Peyer's patch (tissue), 4 donors: ENCODE measurements around the gene TTC9B. TPM values are rescaled to one million over a fixed set of nuclear protein-coding genes. Genes with fewer than 3 reads are reported as not detected.

Experiments
- DNase-seq, 3 donors: peaks; one replicate each; pipeline ENCODE4 v3.0.0-alpha.2; 2017 to 2019
- H3K27ac ChIP-seq, 4 donors: fragments of 200-600 bp; sonication (generic); one replicate each; pipeline ENCODE4 v1.5.1; 2016 to 2019
- H3K27me3 ChIP-seq, 2 donors: fragments of 200-600 bp; sonication (generic); one replicate each; pipeline ENCODE4 v1.5.1; 2019
- H3K36me3 ChIP-seq, 3 donors: fragments of 200-600 bp; sonication (generic); one replicate each; pipeline ENCODE4 v1.5.1; 2016 to 2019
- H3K4me1 ChIP-seq, 4 donors: fragments of 200-600 bp; sonication (generic); one replicate each; pipeline ENCODE4 v1.5.1; 2016 to 2019
- H3K4me3 ChIP-seq, 4 donors: fragments of 200-600 bp; sonication (generic); 1 replicate in 3 of 4; 2 replicates in 1 of 4; pipeline ENCODE4 v1.5.1; 2016 to 2019; ENCODE audit warnings: mild to moderate bottlenecking in 1 of 4
- H3K9me3 ChIP-seq, 4 donors: fragments of 200-600 bp; sonication (generic); one replicate each; pipeline ENCODE4 v1.5.1; 2016 to 2019; ENCODE audit warnings: mild to moderate bottlenecking in 1 of 4
- POLR2A ChIP-seq, 2 donors: fragments of 450-650 bp; IDR thresholded peaks; one replicate each; pipeline ENCODE4 v1.5.1; 2017; ENCODE audit warnings: antibody characterized with exemption in 2 of 2, mild to moderate bottlenecking in 2 of 2, moderate library complexity in 2 of 2
- total RNA-seq, 4 donors: library from RNA; depleted of rRNA; stranded (reverse); fragments of >200 nt; gene quantifications; one replicate each; pipeline ENCODE4 v1.1.0, GENCODE V29; 2016
- TF ChIP-seq, protein P1 (sequence below), 6 experiments: fragments of 450-650 bp in 4 of 6; fragments of 200-600 bp in 2 of 6; sonication (generic) in 1 of 6; IDR thresholded peaks; one replicate each; pipeline ENCODE4 v1.5.1; 2017 to 2019; ENCODE audit warnings: antibody characterized with exemption in 6 of 6, mild to moderate bottlenecking in 3 of 6, moderate library complexity in 1 of 6

TTC9B gene
- total RNA-seq, 4 donors from 2014 or later = not detected

DNA sequence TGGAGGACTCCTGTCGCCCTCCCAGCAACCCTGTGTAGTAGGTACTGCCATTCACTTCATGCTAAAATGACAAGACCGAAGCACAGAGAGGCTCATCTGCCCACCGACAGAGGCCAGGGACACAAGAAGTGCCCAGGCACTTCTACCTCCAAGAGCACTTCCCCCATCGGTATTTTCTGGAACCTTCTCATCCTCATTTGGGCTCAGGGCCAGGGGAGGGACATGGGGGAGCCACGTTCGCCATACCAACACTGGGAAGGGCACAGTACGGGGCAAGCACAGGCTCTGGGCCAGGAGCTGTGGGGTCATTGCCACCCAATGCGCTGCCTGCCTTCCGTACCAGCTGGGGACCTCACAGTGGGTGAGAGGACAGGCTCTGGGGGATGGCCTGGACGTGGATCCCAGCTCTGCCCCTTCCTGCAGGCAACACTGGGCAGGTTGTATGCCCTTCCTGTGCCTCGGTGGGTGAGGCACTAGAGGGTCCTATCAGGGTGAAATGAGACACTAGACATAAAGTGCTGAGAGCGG is 29.6 kb upstream of the TTC9B start:
- Histone ChIP-seq H3K4me3 (no peak overlapping the region), H3K36me3 (peaks cover 0 to 22% (median 0%) of the 10 kb centered on the region in 3 donors), H3K27me3 (no peaks in the 10 kb centered on the region), H3K9me3 (no peaks in the 10 kb centered on the region), H3K4me1 (no peaks in the 10 kb centered on the region), H3K27ac (no peak overlapping the region)
- no peak for DNase-seq
- TF ChIP-seq, protein P1, sequence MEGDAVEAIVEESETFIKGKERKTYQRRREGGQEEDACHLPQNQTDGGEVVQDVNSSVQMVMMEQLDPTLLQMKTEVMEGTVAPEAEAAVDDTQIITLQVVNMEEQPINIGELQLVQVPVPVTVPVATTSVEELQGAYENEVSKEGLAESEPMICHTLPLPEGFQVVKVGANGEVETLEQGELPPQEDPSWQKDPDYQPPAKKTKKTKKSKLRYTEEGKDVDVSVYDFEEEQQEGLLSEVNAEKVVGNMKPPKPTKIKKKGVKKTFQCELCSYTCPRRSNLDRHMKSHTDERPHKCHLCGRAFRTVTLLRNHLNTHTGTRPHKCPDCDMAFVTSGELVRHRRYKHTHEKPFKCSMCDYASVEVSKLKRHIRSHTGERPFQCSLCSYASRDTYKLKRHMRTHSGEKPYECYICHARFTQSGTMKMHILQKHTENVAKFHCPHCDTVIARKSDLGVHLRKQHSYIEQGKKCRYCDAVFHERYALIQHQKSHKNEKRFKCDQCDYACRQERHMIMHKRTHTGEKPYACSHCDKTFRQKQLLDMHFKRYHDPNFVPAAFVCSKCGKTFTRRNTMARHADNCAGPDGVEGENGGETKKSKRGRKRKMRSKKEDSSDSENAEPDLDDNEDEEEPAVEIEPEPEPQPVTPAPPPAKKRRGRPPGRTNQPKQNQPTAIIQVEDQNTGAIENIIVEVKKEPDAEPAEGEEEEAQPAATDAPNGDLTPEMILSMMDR (IDR thresholded peaks at IDR 0.05) = no peak
- TF ChIP-seq POLR2A (IDR thresholded peaks at IDR 0.05) = no peak

DNA sequence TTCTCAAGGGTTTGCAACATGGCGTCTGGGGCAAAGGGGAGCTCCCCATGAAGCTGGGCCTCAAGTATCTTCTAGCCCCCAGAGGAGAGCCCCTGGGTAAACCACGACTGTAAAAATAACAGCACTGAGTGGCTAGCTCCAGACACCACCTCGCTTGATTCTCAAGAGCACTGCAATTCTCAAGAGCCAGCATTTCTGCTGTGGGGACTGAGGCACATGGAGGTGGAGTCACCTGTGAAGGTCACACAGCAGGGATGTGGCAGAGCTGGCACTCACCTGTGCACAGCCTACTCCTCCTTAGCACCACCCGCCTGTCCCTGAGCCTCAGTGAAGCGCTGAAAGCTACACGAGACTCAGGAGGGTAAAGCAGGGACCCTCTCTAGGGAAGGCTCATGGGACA is 29.0 kb upstream of the TTC9B start:
- DNase-seq = no peak
- Histone ChIP-seq H3K4me3 (no peak overlapping the region), H3K27me3 (no peaks in the 10 kb centered on the region), H3K27ac (no peak overlapping the region), H3K4me1 (no peaks in the 10 kb centered on the region), H3K36me3 (peaks cover 0 to 22% (median 0%) of the 10 kb centered on the region in 3 donors), H3K9me3 (no peaks in the 10 kb centered on the region)
- TF ChIP-seq POLR2A (IDR thresholded peaks at IDR 0.05) = no peak
- TF ChIP-seq, protein P1 (IDR thresholded peaks at IDR 0.05) = no peak

DNA sequence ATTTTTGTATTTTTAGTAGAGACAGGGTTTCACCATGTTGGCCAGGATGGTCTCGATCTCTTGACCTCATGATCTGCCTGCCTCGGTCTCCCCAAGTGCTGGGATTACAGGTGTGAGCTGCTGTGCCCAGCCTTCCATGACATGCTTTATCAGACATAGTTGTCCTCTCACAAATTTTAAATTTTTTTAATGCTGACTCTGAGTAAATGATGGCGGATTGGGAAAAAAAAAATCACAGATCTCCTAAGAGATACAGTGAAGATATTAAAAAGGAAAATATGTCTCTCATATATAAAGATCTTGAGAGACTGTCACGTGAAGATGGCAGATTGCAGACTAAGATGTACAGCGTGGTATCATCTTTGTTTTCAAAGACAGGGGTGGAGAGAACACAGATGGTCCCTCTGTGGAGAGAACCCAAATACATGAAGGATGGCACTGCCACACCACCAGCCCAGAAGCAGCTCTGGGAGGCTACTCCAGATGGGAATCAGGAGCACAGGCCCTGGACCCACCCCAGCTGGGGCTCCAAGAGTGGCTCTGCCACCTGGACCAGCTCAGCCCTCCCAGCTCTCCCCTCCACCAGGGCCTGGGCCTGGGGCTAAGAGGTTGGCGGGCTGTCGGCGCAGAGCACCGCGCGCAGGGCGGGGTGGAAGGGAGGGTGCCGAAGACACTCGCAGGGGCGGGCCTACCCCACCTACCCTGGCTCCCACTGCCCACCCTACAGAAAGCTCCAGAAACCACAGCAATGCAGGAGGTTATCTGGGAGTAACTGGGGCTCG is 28.3 kb upstream of the TTC9B start:
- Histone ChIP-seq H3K36me3 (peaks cover 0 to 26% (median 0%) of the 10 kb centered on the region in 3 donors), H3K4me1 (no peaks in the 10 kb centered on the region), H3K9me3 (no peaks in the 10 kb centered on the region), H3K27me3 (no peaks in the 10 kb centered on the region), H3K4me3 (no peak overlapping the region), H3K27ac (no peak overlapping the region)
- TF ChIP-seq POLR2A (IDR thresholded peaks at IDR 0.05) = no peak
- TF ChIP-seq, protein P1 (IDR thresholded peaks at IDR 0.05) = no peak
- DNase-seq = no peak

DNA sequence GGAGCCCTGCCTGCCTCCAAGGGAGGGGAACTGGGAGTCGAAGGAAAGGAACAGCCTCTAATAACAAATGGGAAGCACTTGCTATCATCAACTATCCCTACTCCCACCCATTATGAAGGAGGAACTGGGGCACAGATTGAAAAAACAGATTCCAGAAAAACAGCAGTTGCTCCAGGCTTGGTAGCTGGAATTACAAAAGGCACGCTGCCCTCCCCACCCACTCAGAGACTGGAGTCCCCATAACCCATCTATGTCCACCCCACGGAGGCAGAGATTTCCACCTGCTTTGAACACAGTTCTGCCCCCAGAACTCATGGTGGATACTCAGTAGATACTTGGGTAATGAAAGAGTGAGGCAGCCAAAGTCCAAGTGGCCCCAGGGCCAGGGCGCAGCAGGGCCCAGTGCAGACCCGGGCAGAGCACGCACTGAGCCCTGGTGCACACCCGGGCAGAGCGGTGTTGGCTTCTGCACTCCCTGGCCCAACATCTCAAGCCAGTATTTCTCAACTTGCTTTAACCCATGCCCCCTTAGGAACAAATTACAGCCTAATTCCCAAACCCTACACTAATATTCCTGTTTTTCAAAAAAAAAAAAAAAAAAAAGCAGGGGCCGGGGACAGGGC is 27.4 kb upstream of the TTC9B start:
- H3K27me3 ChIP-seq = no peaks in the 10 kb centered on the region
- no peak overlapping the region for H3K27ac ChIP-seq
- H3K4me3 ChIP-seq = no peak overlapping the region
- no peaks in the 10 kb centered on the region for H3K9me3 ChIP-seq
- no peak for TF ChIP-seq POLR2A (IDR thresholded peaks at IDR 0.05)
- TF ChIP-seq, protein P1 (IDR thresholded peaks at IDR 0.05) = no peak
- no peaks in the 10 kb centered on the region for H3K4me1 ChIP-seq
- no peak for DNase-seq
- H3K36me3 ChIP-seq = peaks cover 0 to 31% (median 0%) of the 10 kb centered on the region in 3 donors

DNA sequence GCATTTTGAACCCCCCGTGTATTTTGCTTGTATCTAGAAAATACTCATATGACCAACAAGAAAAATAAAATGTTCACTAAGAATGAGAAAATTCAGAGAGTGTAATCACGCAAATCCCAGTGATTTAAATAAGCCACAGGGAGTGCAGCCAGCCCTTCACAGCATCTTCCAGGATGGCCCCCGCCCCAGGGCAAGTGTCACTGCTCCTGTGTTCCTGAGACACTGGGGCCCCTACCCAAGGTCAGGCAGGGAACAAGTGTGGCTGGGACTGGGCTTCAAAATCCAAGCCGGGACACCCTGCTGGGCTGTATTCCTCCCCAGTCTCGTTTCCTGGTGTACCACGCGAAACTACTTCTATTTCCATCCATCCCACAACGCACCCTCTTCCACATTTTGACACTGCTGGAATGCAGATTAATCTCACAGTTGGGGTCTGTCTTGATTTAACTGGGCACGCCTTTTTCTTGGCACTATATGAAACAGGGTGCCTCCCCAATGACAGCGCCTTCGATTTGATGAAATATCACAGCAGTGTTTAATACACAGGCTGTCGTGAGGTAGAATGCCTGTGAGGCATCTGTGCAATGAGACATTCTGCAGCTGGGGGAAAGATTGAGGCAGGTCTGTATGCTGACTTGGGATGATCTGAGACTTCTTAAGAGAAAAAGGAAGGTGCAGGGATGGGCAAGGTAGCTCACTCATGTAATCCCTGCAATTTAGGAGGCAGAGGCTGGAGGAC is 26.6 kb upstream of the TTC9B start:
- H3K27me3 ChIP-seq = no peaks in the 10 kb centered on the region
- no peak for DNase-seq
- H3K9me3 ChIP-seq = no peaks in the 10 kb centered on the region
- no peak for TF ChIP-seq POLR2A (IDR thresholded peaks at IDR 0.05)
- TF ChIP-seq, protein P1 (IDR thresholded peaks at IDR 0.05) = no peak
- no peaks in the 10 kb centered on the region for H3K4me1 ChIP-seq
- peaks cover 0 to 40% (median 0%) of the 10 kb centered on the region in 3 donors for H3K36me3 ChIP-seq
- H3K27ac ChIP-seq = no peak overlapping the region
- no peak overlapping the region for H3K4me3 ChIP-seq
